Heart left ventricle (tissue), 13 donors: Measurements from ENCODE around the gene CDC7.

Experiments
- POLR2A ChIP-seq, 2 donors: fragments of 450-650 bp; IDR thresholded peaks; one replicate each; pipeline ENCODE4 v1.6.1; 2017; ENCODE audit warnings: antibody characterized with exemption in 2 of 2, mild to moderate bottlenecking in 2 of 2, moderate library complexity in 2 of 2
- TF ChIP-seq, protein P1 (sequence below), 12 donors: fragments of 200-600 bp; sonication (generic) in 4 of 12; IDR thresholded peaks; one replicate each; pipeline versions ENCODE4 v1.5.0 to v1.8.0; 2018 to 2022; ENCODE audit warnings: antibody characterized with exemption in 12 of 12, mild to moderate bottlenecking in 5 of 12
- donor health status: ischemic (EF 13 %, LVEDD 7.1; RV severe dilation, severe dysfunction).
- donor health status: DM: no; HTN: yes; CAD: no.
- donor health status: DM: no; HTN: no; CAD: no.
- donor health status: ischemic (EF 25% LVEDD 6.9; RV normal size, moderate dysfunction).
- donor health status: ischemic (EF 25% LVEDD 5.7; RV mildly dilated, moderate dysfunction).
- donor health status: ischemic (EF 35%, LVEDD 5.7; RV mildly dilated, moderate dysfunction).
- donor health status: nonischemic (EF 11% LVEDD 7.7; RV severe dilation, severe dysfunction).
- donor health status: DM: yes; HTN: yes; CAD: no.
- donor health status: PGD.
- donor health status: ischemic (EF 29% LVEDD 5.4; RV normal size, mild dysfunction).
- donor health status: nonischemic (EF 23%, LVEDD 6.1; RV moderate dilation, normal function).

- TF ChIP-seq, protein P1, sequence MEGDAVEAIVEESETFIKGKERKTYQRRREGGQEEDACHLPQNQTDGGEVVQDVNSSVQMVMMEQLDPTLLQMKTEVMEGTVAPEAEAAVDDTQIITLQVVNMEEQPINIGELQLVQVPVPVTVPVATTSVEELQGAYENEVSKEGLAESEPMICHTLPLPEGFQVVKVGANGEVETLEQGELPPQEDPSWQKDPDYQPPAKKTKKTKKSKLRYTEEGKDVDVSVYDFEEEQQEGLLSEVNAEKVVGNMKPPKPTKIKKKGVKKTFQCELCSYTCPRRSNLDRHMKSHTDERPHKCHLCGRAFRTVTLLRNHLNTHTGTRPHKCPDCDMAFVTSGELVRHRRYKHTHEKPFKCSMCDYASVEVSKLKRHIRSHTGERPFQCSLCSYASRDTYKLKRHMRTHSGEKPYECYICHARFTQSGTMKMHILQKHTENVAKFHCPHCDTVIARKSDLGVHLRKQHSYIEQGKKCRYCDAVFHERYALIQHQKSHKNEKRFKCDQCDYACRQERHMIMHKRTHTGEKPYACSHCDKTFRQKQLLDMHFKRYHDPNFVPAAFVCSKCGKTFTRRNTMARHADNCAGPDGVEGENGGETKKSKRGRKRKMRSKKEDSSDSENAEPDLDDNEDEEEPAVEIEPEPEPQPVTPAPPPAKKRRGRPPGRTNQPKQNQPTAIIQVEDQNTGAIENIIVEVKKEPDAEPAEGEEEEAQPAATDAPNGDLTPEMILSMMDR (IDR thresholded peaks at IDR 0.05), result no peak
- TF ChIP-seq POLR2A (IDR thresholded peaks at IDR 0.05), result no peak
These were observed 45.1 kb downstream of the CDC7 start for GRCh38 chr1:91545506-91546300.
